Breast epithelium (tissue), 3 donors: Measurements from ENCODE around the gene YAF2.

Source experiments
- POLR2A ChIP-seq: fragments of 450-650 bp; IDR thresholded peaks from one replicate; pipeline ENCODE4 v1.6.1; 2016; ENCODE audit warnings: antibody characterized with exemption, mild to moderate bottlenecking, moderate library complexity
- POLR2AphosphoS5 ChIP-seq, 3 donors: sonication (generic); formaldehyde crosslinking; IDR thresholded peaks; one replicate each; pipeline ENCODE4 v1.6.1; 2017; ENCODE audit warnings: antibody characterized with exemption in 3 of 3
- TF ChIP-seq, protein P1 (sequence below), 3 donors: fragments of 450-650 bp; IDR thresholded peaks; one replicate each; pipeline ENCODE4 v1.5.1; 2016 to 2017; ENCODE audit warnings: antibody characterized with exemption in 3 of 3, mild to moderate bottlenecking in 3 of 3, moderate library complexity in 3 of 3

DNA sequence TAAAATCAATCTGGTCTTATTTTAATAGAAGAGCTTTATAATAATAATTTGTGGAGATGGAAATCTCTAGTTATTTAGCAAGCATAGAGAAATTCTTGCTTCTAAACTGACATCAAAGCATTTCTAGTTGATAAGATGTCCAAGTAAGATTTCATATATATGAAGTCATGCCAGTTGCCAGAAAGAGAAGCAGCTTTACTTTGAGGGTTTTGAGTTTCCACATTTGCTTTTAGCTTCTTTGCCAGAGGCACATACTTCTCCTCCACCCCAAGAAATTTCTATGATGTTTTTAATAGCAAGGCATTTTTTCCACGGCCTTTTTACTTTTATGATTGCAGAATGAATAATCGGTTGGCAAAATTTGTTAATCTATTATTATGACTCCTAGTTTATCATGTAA, 24.2 kb upstream of the YAF2 start:
- TF ChIP-seq, protein P1, sequence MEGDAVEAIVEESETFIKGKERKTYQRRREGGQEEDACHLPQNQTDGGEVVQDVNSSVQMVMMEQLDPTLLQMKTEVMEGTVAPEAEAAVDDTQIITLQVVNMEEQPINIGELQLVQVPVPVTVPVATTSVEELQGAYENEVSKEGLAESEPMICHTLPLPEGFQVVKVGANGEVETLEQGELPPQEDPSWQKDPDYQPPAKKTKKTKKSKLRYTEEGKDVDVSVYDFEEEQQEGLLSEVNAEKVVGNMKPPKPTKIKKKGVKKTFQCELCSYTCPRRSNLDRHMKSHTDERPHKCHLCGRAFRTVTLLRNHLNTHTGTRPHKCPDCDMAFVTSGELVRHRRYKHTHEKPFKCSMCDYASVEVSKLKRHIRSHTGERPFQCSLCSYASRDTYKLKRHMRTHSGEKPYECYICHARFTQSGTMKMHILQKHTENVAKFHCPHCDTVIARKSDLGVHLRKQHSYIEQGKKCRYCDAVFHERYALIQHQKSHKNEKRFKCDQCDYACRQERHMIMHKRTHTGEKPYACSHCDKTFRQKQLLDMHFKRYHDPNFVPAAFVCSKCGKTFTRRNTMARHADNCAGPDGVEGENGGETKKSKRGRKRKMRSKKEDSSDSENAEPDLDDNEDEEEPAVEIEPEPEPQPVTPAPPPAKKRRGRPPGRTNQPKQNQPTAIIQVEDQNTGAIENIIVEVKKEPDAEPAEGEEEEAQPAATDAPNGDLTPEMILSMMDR (IDR thresholded peaks at IDR 0.05): no peak
- TF ChIP-seq POLR2A: no peak
- TF ChIP-seq POLR2AphosphoS5 (IDR thresholded peaks at IDR 0.05): no peak
